B cell (primary cell): ENCODE measurements around the gene FUS. TPM values are rescaled to one million over a fixed set of nuclear protein-coding genes. Genes with fewer than 3 reads are reported as not detected.

Source experiments
- ATAC-seq: fragments of 200-7000 bp; cut with Tn5 transposase; one replicate; pipeline ENCODE4 v1.10.0; 2021; ENCODE audit warnings: low read depth, mild to moderate bottlenecking, moderate number of reproducible peaks, moderate library complexity
- CTCF ChIA-PET: fragments of 350-600 bp; sonication (Branson Sonifier 250); formaldehyde crosslinking; loops from one replicate; lab custom pipeline; 2021; ENCODE audit warnings: antibody characterized with exemption, inconsistent platforms; lab: Charles Lee
- POLR2A ChIA-PET: fragments of 350-600 bp; sonication (Branson Sonifier 250); formaldehyde crosslinking; loops from one replicate; lab custom pipeline; 2021; ENCODE audit warnings: antibody characterized with exemption; lab: Charles Lee
- DNase-seq: peaks from one replicate; pipeline ENCODE4 v3.0.0; 2013
- H2AFZ ChIP-seq: 2 replicates; pipeline ENCODE4 v1.6.1; 2012; ENCODE audit warnings: mild to moderate bottlenecking, low read depth, low read length; ENCODE audit not compliant: insufficient read depth, poor library complexity, severe bottlenecking
- H3K27ac ChIP-seq, 2 donors: 1 replicate in 1 of 2; 2 replicates in 1 of 2; pipeline ENCODE4 v1.5.1; 2012 to 2013; ENCODE audit warnings: low read length in 2 of 2, mild to moderate bottlenecking in 2 of 2, moderate library complexity in 1 of 2
- H3K27me3 ChIP-seq, 4 experiments: fragments of 200-600 bp in 1 of 4; sonication (generic) in 1 of 4; replicated peaks in 1 of 4; 1 replicate in 2 of 4; 2 replicates in 2 of 4; pipeline versions ENCODE4 v1.6.1 to v1.7.0; 2013 to 2016; ENCODE audit warnings: low read length in 3 of 4, mild to moderate bottlenecking in 2 of 4, mixed read lengths in 1 of 4, moderate library complexity in 1 of 4; ENCODE audit not compliant: insufficient read depth in 4 of 4, control insufficient read depth in 3 of 4; ENCODE audit errors: control extremely low read depth in 1 of 4
- H3K36me3 ChIP-seq, 2 experiments: replicated peaks in 1 of 2; 1 replicate in 1 of 2; 2 replicates in 1 of 2; pipeline versions ENCODE4 v1.6.1 to v1.7.1; 2013; ENCODE audit warnings: low read length in 1 of 2; ENCODE audit not compliant: insufficient read depth in 2 of 2, control insufficient read depth in 1 of 2; ENCODE audit errors: control extremely low read depth in 1 of 2, extremely low read depth in 1 of 2
- H3K4me1 ChIP-seq, 2 donors: fragments of 200-600 bp in 1 of 2; sonication (generic) in 1 of 2; 1 replicate in 1 of 2; 2 replicates in 1 of 2; pipeline versions ENCODE4 v1.5.1 to v1.6.1; 2013 to 2017; ENCODE audit warnings: low read length in 2 of 2; ENCODE audit not compliant: control insufficient read depth in 2 of 2, insufficient read depth in 2 of 2
- H3K4me2 ChIP-seq: replicated peaks from 2 replicates; pipeline ENCODE3; 2012; ENCODE audit warnings: mild to moderate bottlenecking, low read depth, low read length; ENCODE audit not compliant: poor library complexity, severe bottlenecking
- H3K4me3 ChIP-seq, 5 experiments: fragments of 200-600 bp in 1 of 5; sonication (generic) in 1 of 5; 1 replicate in 3 of 5; 2 replicates in 2 of 5; pipeline versions ENCODE4 v1.5.1 to v1.7.0; 2011 to 2016; ENCODE audit warnings: low read length in 4 of 5, mild to moderate bottlenecking in 4 of 5, low read depth in 2 of 5, control low read depth in 1 of 5, moderate library complexity in 1 of 5; ENCODE audit not compliant: insufficient read depth in 1 of 5; ENCODE audit errors: control extremely low read depth in 1 of 5, extremely low read depth in 1 of 5
- H3K79me2 ChIP-seq: fragments of 200-600 bp; sonication (generic); one replicate; pipeline ENCODE4 v1.6.0; 2016; ENCODE audit warnings: low read length; ENCODE audit not compliant: control insufficient read depth, insufficient read depth
- H3K9ac ChIP-seq: fragments of 200-600 bp; sonication (generic); 2 replicates; pipeline ENCODE4 v1.6.1; 2017; ENCODE audit warnings: mild to moderate bottlenecking, low read length, moderate library complexity
- H3K9me3 ChIP-seq, 3 donors: one replicate each; pipeline versions ENCODE4 v1.6.1 to v1.7.1; 2013; ENCODE audit warnings: low read length in 2 of 3; ENCODE audit not compliant: control insufficient read depth in 2 of 3, insufficient read depth in 1 of 3; ENCODE audit errors: control extremely low read depth in 1 of 3
- H4K20me1 ChIP-seq: 2 replicates; pipeline ENCODE4 v1.6.0; 2012; ENCODE audit warnings: mild to moderate bottlenecking, low read length; ENCODE audit not compliant: insufficient read depth, control insufficient read depth, poor library complexity, severe bottlenecking
- H3K27ac Mint-ChIP-seq: one replicate; pipeline ENCODE4 v1.8.0; 2021; ENCODE audit warnings: mixed read lengths
- H3K27me3 Mint-ChIP-seq: one replicate; pipeline ENCODE4 v1.8.0; 2021; ENCODE audit warnings: mixed read lengths
- H3K4me1 Mint-ChIP-seq: one replicate; pipeline ENCODE4 v1.8.0; 2021; ENCODE audit warnings: mixed read lengths
- H3K4me3 Mint-ChIP-seq: one replicate; pipeline ENCODE4 v1.8.0; 2021; ENCODE audit warnings: mixed read lengths
- H3K9me3 Mint-ChIP-seq: one replicate; pipeline ENCODE4 v1.8.0; 2022; ENCODE audit warnings: mixed read lengths; ENCODE audit not compliant: insufficient read depth
- EZH2 ChIP-seq: IDR thresholded peaks from 2 replicates; pipeline ENCODE4 v1.6.1; 2012; ENCODE audit warnings: borderline replicate concordance, low read depth, mild to moderate bottlenecking, moderate library complexity, low read length; ENCODE audit not compliant: insufficient read depth, poor library complexity, severe bottlenecking
- WGBS: methylation state at CpG from one replicate; pipeline ENCODE4 v1.1.5; 2013; ENCODE audit warnings: missing lambda C conversion rate; ENCODE audit not compliant: insufficient coverage; 5-methylcytosine and 5-hydroxymethylcytosine counted together
- intact Hi-C: fragments of 100-400 bp; cut with micrococcal nuclease; formaldehyde crosslinking; loops from one replicate; pipeline ENCODE4 v1.10.0; 2022
- polyA plus RNA-seq: library from polyadenylated mRNA; depleted of rRNA; stranded (reverse); fragments of >200 nt; gene quantifications from 2 replicates; pipeline ENCODE4 v1.2.3, GENCODE V29; 2012
- total RNA-seq, 2 donors: library from RNA; stranded (reverse); fragments of 120-200 nt in 1 of 2; gene quantifications; 1 replicate in 1 of 2; 2 replicates in 1 of 2; pipeline versions ENCODE4 v1.2.3 to v1.2.4, GENCODE V29; 2013 to 2022
- TF ChIP-seq, protein P1 (sequence below): fragments of 200-600 bp; IDR thresholded peaks from one replicate; pipeline ENCODE4 v1.8.0; 2022; ENCODE audit warnings: antibody characterized with exemption, mild to moderate bottlenecking

The FUS gene
- total and polyA plus RNA-seq, 2 donors (not counting 1 experiment from before 2014, with no cell fraction given) = 181 to 597 TPM

DNA sequence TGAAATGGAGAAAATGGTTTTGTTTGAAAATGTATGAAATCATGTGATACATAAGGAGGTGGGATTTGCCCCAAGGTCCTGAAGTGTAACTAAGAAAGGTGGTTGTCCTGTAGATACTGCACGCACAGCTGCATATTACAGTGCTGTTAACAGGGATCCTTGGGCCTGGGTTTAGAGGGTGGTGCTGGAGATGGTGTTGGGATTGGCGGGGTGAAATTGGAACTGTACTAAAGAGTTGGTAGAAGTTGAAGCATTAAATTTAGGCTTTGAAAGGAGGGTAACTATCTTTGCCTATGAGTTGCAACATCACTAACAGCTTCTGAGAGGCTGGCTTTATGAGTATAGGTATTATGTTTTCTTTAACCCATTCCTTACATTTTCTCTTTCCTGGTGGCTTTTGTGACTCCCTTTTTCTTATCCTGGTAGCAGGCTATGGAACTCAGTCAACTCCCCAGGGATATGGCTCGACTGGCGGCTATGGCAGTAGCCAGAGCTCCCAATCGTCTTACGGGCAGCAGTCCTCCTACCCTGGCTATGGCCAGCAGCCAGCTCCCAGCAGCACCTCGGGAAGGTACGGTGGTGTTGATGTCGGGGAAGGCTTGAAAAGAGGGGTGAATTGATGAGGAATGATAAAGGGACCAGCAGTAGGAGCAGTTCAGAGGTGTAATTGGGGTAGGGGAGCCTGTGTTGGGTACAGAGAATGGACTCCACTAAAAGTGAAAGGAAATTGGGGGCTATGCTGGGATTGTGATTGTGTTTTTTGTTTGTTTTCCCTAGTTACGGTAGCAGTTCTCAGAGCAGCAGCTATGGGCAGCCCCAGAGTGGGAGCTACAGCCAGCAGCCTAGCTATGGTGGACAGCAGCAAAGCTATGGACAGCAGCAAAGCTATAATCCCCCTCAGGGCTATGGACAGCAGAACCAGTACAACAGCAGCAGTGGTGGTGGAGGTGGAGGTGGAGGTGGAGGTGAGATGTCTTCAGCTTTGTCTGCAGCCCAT lies 3.8 kb downstream of the FUS start:
- no peak overlapping the region for H3K4me2 ChIP-seq
- no peak for TF ChIP-seq EZH2
- TF ChIP-seq, protein P1, sequence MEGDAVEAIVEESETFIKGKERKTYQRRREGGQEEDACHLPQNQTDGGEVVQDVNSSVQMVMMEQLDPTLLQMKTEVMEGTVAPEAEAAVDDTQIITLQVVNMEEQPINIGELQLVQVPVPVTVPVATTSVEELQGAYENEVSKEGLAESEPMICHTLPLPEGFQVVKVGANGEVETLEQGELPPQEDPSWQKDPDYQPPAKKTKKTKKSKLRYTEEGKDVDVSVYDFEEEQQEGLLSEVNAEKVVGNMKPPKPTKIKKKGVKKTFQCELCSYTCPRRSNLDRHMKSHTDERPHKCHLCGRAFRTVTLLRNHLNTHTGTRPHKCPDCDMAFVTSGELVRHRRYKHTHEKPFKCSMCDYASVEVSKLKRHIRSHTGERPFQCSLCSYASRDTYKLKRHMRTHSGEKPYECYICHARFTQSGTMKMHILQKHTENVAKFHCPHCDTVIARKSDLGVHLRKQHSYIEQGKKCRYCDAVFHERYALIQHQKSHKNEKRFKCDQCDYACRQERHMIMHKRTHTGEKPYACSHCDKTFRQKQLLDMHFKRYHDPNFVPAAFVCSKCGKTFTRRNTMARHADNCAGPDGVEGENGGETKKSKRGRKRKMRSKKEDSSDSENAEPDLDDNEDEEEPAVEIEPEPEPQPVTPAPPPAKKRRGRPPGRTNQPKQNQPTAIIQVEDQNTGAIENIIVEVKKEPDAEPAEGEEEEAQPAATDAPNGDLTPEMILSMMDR = no peak
- no peaks in the 10 kb centered on the region for H3K27me3 ChIP-seq
- H3K27ac Mint-ChIP-seq = peak overlapping the region; percentile 4
- peaks cover 78% of the 10 kb centered on the region for H3K79me2 ChIP-seq
- peaks cover 81% of the 10 kb centered on the region for H4K20me1 ChIP-seq
- no peaks in the 10 kb centered on the region for H3K9me3 Mint-ChIP-seq
- no peak for ATAC-seq
- 98% methylated on average over 9 of the region's 10 CpGs for WGBS
- H3K4me3 ChIP-seq = no peak overlapping the region
- peaks cover 58% of the 10 kb centered on the region for H3K4me1 Mint-ChIP-seq
- no peak overlapping the region for H2AFZ ChIP-seq
- ChIA-PET POLR2A (interaction anchor here (0.9 to 1.1 kb wide), 3 partner anchors 10 to 19 kb away, joined by 3 to 7 read pairs (median 3); partner anchors contain the start of gene PYCARD), CTCF (interaction anchor here (1.0 to 2.5 kb wide), 3 partner anchors 41 to 309 kb away, joined by 3 to 12 read pairs (median 6); no protein-coding TSS in a partner anchor)
- DNase-seq = no peak
- no peaks in the 10 kb centered on the region for H3K9me3 ChIP-seq
- H3K9ac ChIP-seq = no peak overlapping the region
- H3K4me1 ChIP-seq = peaks cover 22 to 37% of the 10 kb centered on the region in 2 donors
- H3K27ac ChIP-seq = no peak overlapping the region
- H3K4me3 Mint-ChIP-seq = peak overlapping the region; percentile 4
- H3K36me3 ChIP-seq = peaks cover 13 to 65% of the 10 kb centered on the region in 2 experiments
- no peaks in the 10 kb centered on the region for H3K27me3 Mint-ChIP-seq
- intact Hi-C loops = loop anchor here (10.0 kb wide), 2 partner anchors 79 to 691 kb away; partner anchors contain the start of genes BCKDK and ZNF267
